Nephron progenitor cell (in vitro differentiated cells): Measurements from ENCODE around the gene TOM1L1.

Experiments
- DNase-seq: peaks from one replicate; pipeline ENCODE4 v3.0.0; 2021
- H3K27ac Mint-ChIP-seq: 2 replicates; pipeline ENCODE4 v1.8.0; 2021; ENCODE audit warnings: mild to moderate bottlenecking, moderate library complexity, mixed read lengths
- H3K27me3 Mint-ChIP-seq: 2 replicates; pipeline ENCODE4 v1.8.0; 2021; ENCODE audit warnings: mild to moderate bottlenecking, low read depth, mixed read lengths; ENCODE audit not compliant: poor library complexity
- H3K36me3 Mint-ChIP-seq: 2 replicates; pipeline ENCODE4 v1.8.0; 2021; ENCODE audit warnings: low read depth, mixed read lengths
- H3K4me1 Mint-ChIP-seq: 2 replicates; pipeline ENCODE4 v1.8.0; 2021; ENCODE audit warnings: mixed read lengths
- H3K4me3 Mint-ChIP-seq: 2 replicates; pipeline ENCODE4 v1.8.0; 2021; ENCODE audit warnings: mild to moderate bottlenecking, moderate library complexity, mixed read lengths
- H3K9me3 Mint-ChIP-seq: 2 replicates; pipeline ENCODE4 v1.8.0; 2021; ENCODE audit warnings: mild to moderate bottlenecking, moderate library complexity, mixed read lengths
- TF ChIP-seq, protein P1 (sequence below): fragments of 200-600 bp; sonication (generic); IDR thresholded peaks from 2 replicates; pipeline ENCODE4 v1.5.0; 2021; ENCODE audit warnings: antibody characterized with exemption

TOM1L1 gene

GRCh38 chr17:54901230-54901822 lies 674 bp downstream of the TOM1L1 start:
- peak overlapping the region; percentile 96 for H3K4me3 Mint-ChIP-seq
- H3K9me3 Mint-ChIP-seq = no peaks in the 10 kb centered on the region
- peaks cover 19% of the 10 kb centered on the region for H3K27me3 Mint-ChIP-seq
- H3K4me1 Mint-ChIP-seq = peaks cover 22% of the 10 kb centered on the region
- peak overlapping the region; percentile 52 for H3K27ac Mint-ChIP-seq
- DNase-seq = no peak
- peaks cover 6% of the 10 kb centered on the region for H3K36me3 Mint-ChIP-seq
- TF ChIP-seq, protein P1, sequence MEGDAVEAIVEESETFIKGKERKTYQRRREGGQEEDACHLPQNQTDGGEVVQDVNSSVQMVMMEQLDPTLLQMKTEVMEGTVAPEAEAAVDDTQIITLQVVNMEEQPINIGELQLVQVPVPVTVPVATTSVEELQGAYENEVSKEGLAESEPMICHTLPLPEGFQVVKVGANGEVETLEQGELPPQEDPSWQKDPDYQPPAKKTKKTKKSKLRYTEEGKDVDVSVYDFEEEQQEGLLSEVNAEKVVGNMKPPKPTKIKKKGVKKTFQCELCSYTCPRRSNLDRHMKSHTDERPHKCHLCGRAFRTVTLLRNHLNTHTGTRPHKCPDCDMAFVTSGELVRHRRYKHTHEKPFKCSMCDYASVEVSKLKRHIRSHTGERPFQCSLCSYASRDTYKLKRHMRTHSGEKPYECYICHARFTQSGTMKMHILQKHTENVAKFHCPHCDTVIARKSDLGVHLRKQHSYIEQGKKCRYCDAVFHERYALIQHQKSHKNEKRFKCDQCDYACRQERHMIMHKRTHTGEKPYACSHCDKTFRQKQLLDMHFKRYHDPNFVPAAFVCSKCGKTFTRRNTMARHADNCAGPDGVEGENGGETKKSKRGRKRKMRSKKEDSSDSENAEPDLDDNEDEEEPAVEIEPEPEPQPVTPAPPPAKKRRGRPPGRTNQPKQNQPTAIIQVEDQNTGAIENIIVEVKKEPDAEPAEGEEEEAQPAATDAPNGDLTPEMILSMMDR = no peak

DNA sequence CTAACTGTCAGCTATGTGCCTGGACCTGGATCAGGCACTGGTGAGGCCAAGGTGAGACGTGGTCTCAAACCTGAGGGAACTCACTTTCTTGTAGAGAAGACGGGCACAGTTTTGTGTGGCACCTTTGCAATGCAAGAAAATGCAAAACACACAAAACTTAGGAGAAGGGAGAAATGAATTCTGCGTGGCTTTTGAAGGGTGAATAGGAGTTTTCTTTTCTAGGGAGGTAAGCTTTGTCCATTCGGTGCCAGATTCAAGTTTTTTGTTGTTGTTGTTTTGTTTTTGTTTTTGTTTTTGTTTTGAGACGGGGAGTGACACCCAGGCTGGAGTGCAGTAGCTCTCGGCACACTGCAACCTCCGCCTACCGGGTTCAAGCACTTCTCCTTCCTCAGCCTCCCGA lies 1.4 kb downstream of the TOM1L1 start:
- H3K36me3 Mint-ChIP-seq = peaks cover 13% of the 10 kb centered on the region
- no peak overlapping the region for H3K27ac Mint-ChIP-seq
- peaks cover 28% of the 10 kb centered on the region for H3K4me1 Mint-ChIP-seq
- TF ChIP-seq, protein P1 = no peak
- no peaks in the 10 kb centered on the region for H3K9me3 Mint-ChIP-seq
- H3K27me3 Mint-ChIP-seq = peaks cover 19% of the 10 kb centered on the region
- DNase-seq = no peak
- H3K4me3 Mint-ChIP-seq = peak overlapping the region; percentile 96

DNA sequence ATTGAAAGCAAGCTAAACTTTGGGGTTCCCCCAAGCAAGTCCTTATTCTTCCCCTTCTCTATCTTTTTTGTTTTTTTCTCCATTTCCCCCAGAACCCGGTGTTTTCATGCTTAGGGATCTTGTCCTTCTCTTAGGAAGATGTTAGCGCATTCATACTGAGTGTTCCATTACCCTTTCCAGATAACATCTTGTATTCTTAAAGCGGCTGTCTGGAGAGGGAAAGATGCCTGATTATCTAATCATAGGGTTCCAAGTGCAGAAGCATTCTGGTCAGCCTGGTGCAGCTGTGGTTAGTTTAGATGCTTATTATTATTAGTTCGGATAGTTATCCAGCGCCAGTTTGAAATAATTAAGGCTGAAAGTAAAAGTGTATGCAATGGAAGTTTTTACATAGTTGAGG lies 2.0 kb downstream of the TOM1L1 start:
- H3K36me3 Mint-ChIP-seq = peaks cover 19% of the 10 kb centered on the region
- H3K27ac Mint-ChIP-seq = no peak overlapping the region
- no peak overlapping the region for H3K4me3 Mint-ChIP-seq
- peaks cover 29% of the 10 kb centered on the region for H3K4me1 Mint-ChIP-seq
- peaks cover 19% of the 10 kb centered on the region for H3K27me3 Mint-ChIP-seq
- DNase-seq = no peak
- H3K9me3 Mint-ChIP-seq = no peaks in the 10 kb centered on the region
- TF ChIP-seq, protein P1 = no peak

DNA sequence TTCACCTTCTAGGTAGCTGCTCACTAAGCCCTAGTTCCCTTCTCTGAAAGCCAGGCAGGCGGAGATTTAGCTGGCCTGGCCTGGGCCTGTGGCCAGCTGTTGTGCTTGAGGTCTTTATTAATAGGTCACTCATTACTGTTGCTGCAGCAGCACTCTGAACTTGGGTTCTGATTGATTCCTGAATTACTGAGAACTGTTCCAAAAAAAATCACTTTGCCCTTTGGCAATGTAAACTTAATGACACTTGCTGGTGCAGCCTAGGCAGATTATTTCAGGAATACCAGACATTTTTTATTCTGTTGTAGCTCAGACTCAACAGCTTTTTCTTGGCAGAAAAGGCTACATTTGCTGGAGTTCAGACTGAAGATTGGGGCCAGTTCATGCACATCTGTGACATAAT lies 2.7 kb downstream of the TOM1L1 start:
- Mint-ChIP-seq H3K4me3 (peak overlapping the region; percentile 5), H3K27me3 (peaks cover 19% of the 10 kb centered on the region), H3K4me1 (peaks cover 29% of the 10 kb centered on the region), H3K9me3 (no peaks in the 10 kb centered on the region), H3K36me3 (peaks cover 26% of the 10 kb centered on the region), H3K27ac (no peak overlapping the region)
- DNase-seq = no peak
- TF ChIP-seq, protein P1 = no peak

DNA sequence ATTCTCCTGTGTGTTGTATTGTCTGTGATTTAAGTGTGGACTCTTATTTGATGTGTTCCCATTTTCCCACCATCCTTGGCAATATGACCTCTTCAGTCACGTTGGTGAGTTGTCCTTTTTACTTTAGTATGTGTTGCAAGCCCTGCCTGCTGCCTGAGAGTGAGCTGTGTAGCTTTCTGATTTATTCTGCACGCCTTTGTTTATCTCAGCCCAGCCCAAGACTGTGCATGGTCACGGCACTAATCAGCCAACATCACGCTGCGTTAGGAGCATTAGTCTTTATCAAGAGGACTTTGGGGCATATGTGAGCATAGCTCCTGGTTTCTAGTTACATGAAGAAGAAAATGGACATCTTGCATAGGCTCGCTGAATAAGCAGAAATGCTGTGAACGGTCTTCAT lies 6.0 kb downstream of the TOM1L1 start:
- Mint-ChIP-seq H3K4me3 (no peak overlapping the region), H3K9me3 (no peaks in the 10 kb centered on the region), H3K27ac (no peak overlapping the region), H3K27me3 (no peaks in the 10 kb centered on the region), H3K4me1 (peaks cover 12% of the 10 kb centered on the region), H3K36me3 (peaks cover 54% of the 10 kb centered on the region)
- TF ChIP-seq, protein P1 = no peak
- no peak for DNase-seq

DNA sequence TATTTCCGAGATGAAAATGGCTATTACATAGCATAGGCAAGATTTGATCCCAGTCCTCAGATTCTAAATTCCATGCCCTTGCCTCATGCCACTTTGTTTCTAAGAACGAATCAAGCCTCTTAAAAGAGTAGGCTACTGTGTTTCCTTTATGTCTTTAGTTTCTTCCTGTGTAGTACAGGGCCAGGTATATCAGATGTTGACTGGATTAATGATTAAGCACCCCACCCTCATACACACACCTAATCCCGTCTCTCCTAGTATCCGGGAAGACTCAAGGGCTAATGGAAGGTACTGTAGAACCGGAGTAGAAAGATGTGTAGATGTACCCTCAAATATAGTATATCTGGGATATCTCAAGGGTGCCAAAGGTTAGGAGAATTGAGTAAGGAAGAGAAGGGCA lies 6.7 kb downstream of the TOM1L1 start:
- no peaks in the 10 kb centered on the region for H3K27me3 Mint-ChIP-seq
- H3K27ac Mint-ChIP-seq = no peak overlapping the region
- peaks cover 8% of the 10 kb centered on the region for H3K4me1 Mint-ChIP-seq
- H3K4me3 Mint-ChIP-seq = no peak overlapping the region
- H3K36me3 Mint-ChIP-seq = peaks cover 55% of the 10 kb centered on the region
- TF ChIP-seq, protein P1 = no peak
- no peaks in the 10 kb centered on the region for H3K9me3 Mint-ChIP-seq
- DNase-seq = no peak
